Measurements from ENCODE around the gene CXXC5.
A peak's percentile ranks its signal among the peaks of the same experiment; 100 is the strongest.
"Not testable (repeated sequence)": the region's sequence is repeated elsewhere in the genome, so short reads cannot be mapped to it uniquely, and the experiment has no call there.

The CXXC5 gene

GRCh38 chr5:139717221-139717620, 69.1 kb downstream of the CXXC5 start:
- no peak for DNase-seq (ENCODE audit: low read depth)
- no peak overlapping the region for H3K4me3 ChIP-seq (replicated peaks; ENCODE audit: low read depth, low read length)
- TF ChIP-seq CTCF (IDR thresholded peaks at IDR 0.05; ENCODE audit: low read length, missing control alignments), result no peak

DNA sequence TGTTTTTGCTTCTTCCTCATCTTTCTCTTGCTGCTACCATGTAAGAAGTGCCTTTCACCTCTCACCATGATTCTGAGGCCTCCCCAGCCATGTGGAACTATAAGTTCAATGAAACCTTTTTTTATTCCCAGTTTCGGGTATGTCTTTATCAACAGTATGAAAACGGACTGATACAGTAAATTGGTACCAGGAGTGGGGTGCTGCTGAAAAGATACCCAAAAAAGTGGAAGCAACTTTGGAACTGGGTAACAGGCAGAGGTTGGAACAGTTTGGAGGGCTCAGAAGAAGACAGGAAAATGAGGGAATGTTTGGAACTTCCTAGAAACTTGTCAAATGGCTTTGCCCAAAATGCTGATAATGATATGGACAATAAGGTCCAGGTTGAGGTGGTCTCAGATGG, 70.3 kb downstream of the CXXC5 start:
- DNase-seq (ENCODE audit: low read depth); H3K4me3 ChIP-seq (replicated peaks; ENCODE audit: low read depth, low read length): not testable (repeated sequence)

DNA sequence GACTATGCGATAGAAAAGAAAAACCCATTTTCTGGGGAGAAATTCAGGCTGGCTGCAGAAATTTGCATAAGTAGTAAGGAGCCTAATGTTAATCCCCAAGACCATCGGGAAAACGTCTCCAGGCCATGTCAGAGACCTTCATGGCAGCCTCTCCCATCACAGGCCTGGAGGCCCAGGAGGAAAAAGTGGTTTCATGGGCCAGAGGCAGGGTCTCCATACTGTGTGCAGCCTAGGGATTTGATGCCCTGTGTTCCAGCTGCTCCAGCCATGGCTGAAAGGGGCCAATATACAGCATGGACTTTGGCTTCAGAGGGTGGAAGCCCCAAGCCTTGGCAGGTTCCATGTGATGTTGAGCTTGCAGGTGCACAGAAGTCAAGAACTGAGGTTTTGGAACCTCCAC, 71.8 kb downstream of the CXXC5 start:
- H3K4me3 ChIP-seq (replicated peaks; ENCODE audit: low read depth, low read length), result not testable (repeated sequence)

GRCh38 chr5:139723986-139724587, 75.9 kb downstream of the CXXC5 start:
- no peak for DNase-seq (ENCODE audit: low read depth)
- H3K4me3 ChIP-seq (replicated peaks; ENCODE audit: low read depth, low read length), result no peak overlapping the region
- no peak for TF ChIP-seq CTCF (IDR thresholded peaks at IDR 0.05; ENCODE audit: low read length, missing control alignments)

More for the DNA sequence above, 71.8 kb downstream of the CXXC5 start:
- not testable (repeated sequence) for DNase-seq (ENCODE audit: low read depth)

GRCh38 chr5:139725073-139725830, 77.1 kb downstream of the CXXC5 start:
- DNase-seq (ENCODE audit: low read depth), result peak; percentile 74
- no peak for TF ChIP-seq CTCF (IDR thresholded peaks at IDR 0.05; ENCODE audit: low read length, missing control alignments)
- no peak overlapping the region for H3K4me3 ChIP-seq (replicated peaks; ENCODE audit: low read depth, low read length)

- DNase-seq (ENCODE audit: low read depth), result no peak
- no peak for TF ChIP-seq CTCF (IDR thresholded peaks at IDR 0.05; ENCODE audit: low read length, missing control alignments)
- no peak overlapping the region for H3K4me3 ChIP-seq (replicated peaks; ENCODE audit: low read depth, low read length)
These were observed 78.1 kb downstream of the CXXC5 start for GRCh38 chr5:139726248-139726647.

- not testable (repeated sequence) for H3K4me3 ChIP-seq (replicated peaks; ENCODE audit: low read depth, low read length); DNase-seq (ENCODE audit: low read depth)
These were observed 79.5 kb downstream of the CXXC5 start for GRCh38 chr5:139727615-139728014.

GRCh38 chr5:139731281-139731680, 83.1 kb downstream of the CXXC5 start:
- no peak for DNase-seq (ENCODE audit: low read depth)
- no peak for TF ChIP-seq CTCF (IDR thresholded peaks at IDR 0.05; ENCODE audit: low read length, missing control alignments)
- H3K4me3 ChIP-seq (replicated peaks; ENCODE audit: low read depth, low read length), result no peak overlapping the region

Data from fibroblast of pulmonary artery (primary cell).